Kidney (tissue), 14 donors: ENCODE data around the gene NPEPL1. TPM values are rescaled to one million over a fixed set of nuclear protein-coding genes. Genes with fewer than 3 reads are reported as not detected.
A peak's percentile ranks its signal among the peaks of the same experiment; 100 is the strongest.

Experiments
- DNase-seq, 5 donors: peaks; one replicate each; pipeline ENCODE4 v3.0.0-alpha.2; 2013 to 2020
- FAIRE-seq: peaks from 2 replicates; lab custom pipeline; 2012; peaks lifted over from hg19 to GRCh38; lab: Jason Lieb, UNC
- H3K27ac ChIP-seq, 2 donors: one replicate each; pipeline ENCODE4 v1.7.0; 2013; ENCODE audit warnings: low read depth in 2 of 2, low read length in 2 of 2, inconsistent platforms in 1 of 2
- H3K27me3 ChIP-seq: one replicate; pipeline ENCODE4 v1.7.1; 2013; ENCODE audit warnings: low read length, inconsistent platforms; ENCODE audit not compliant: control insufficient read depth, insufficient read depth
- H3K36me3 ChIP-seq, 3 donors: one replicate each; pipeline versions ENCODE4 v1.7.0 to v1.7.1; 2013; ENCODE audit warnings: low read length in 3 of 3, control low read depth in 1 of 3, inconsistent platforms in 1 of 3; ENCODE audit not compliant: insufficient read depth in 3 of 3, control insufficient read depth in 2 of 3
- H3K4me1 ChIP-seq, 3 donors: one replicate each; pipeline versions ENCODE4 v1.7.0 to v1.7.1; 2013; ENCODE audit warnings: low read length in 3 of 3, inconsistent platforms in 1 of 3, low read depth in 1 of 3; ENCODE audit not compliant: control insufficient read depth in 2 of 3, insufficient read depth in 2 of 3
- H3K4me3 ChIP-seq, 3 donors: one replicate each; pipeline versions ENCODE4 v1.7.0 to v1.8.1; 2013; ENCODE audit warnings: low read length in 3 of 3, control low read depth in 1 of 3, inconsistent platforms in 1 of 3
- H3K9ac ChIP-seq, 3 donors: one replicate each; pipeline versions ENCODE4 v1.7.0 to v1.7.1; 2013; ENCODE audit warnings: low read length in 3 of 3, control low read depth in 1 of 3, inconsistent platforms in 1 of 3
- H3K9me3 ChIP-seq, 3 donors: one replicate each; pipeline versions ENCODE4 v1.7.0 to v1.7.1; 2013; ENCODE audit warnings: low read length in 3 of 3, control low read depth in 1 of 3, inconsistent platforms in 1 of 3; ENCODE audit not compliant: control insufficient read depth in 2 of 3, insufficient read depth in 1 of 3
- CTCF ChIP-seq: IDR thresholded peaks from 3 replicates; pipeline ENCODE4 v1.5.1; 2012; ENCODE audit warnings: mild to moderate bottlenecking, moderate library complexity, borderline replicate concordance; ENCODE audit not compliant: insufficient read depth; ENCODE audit errors: extremely low read depth
- intact Hi-C: fragments of 100-400 bp; cut with DNase I; formaldehyde crosslinking; loops from one replicate; pipeline ENCODE4 v1.11.1; 2022
- polyA plus RNA-seq: library from polyadenylated mRNA; stranded (reverse); fragments of 350-450 nt; fragmentation: Illumina TruSeq; extraction: RNeasy Lipid Tissue Mini Kit (QIAGEN cat#74804); gene quantifications from one replicate; pipeline ENCODE4 v1.2.3, GENCODE V29; 2014; ENCODE audit warnings: low read depth, low replicate concordance; ENCODE audit not compliant: insufficient read depth
- total RNA-seq: library from RNA; stranded (reverse); fragmentation: NEBNext Ultra II Directional; extraction: Animal tissue kit (Norgen Biotek cat#: 25700); gene quantifications from one replicate; pipeline ENCODE4 v1.2.1, GENCODE V29; 2021
- donor health status: control.
- donor health status: control.
- donor health status: control.
- donor health status: control.
- donor health status: control.
- donor health status: DM: yes; HTN: yes; CAD: no.
- donor health status: Normal renal cell carcinoma (clear cell type).

The NPEPL1 gene
- total and polyA plus RNA-seq, 2 donors from 2014 or later = 39.7 to 60.2 TPM

- Histone ChIP-seq H3K4me3 (no peak overlapping the region), H3K27me3 (no peaks in the 10 kb centered on the region), H3K36me3 (peaks cover 5 to 38% (median 9%) of the 10 kb centered on the region in 3 donors), H3K27ac (no peak overlapping the region), H3K4me1 (no peaks in the 10 kb centered on the region), H3K9me3 (no peaks in the 10 kb centered on the region), H3K9ac (no peak overlapping the region)
- TF ChIP-seq CTCF = no peak
- DNase-seq (peak in 1 of 5 donors; percentile 2), FAIRE-seq (no peak)
- intact Hi-C loops = no loop called here
Observed at GRCh38 chr20:58703765-58704371, 11.3 kb downstream of the NPEPL1 start.

GRCh38 chr20:58705208-58705926 lies 12.8 kb downstream of the NPEPL1 start:
- FAIRE-seq (no peak), DNase-seq (peak in 1 of 5 donors; percentile 19)
- H3K9me3 ChIP-seq = no peaks in the 10 kb centered on the region
- intact Hi-C loops = no loop called here
- H3K4me3 ChIP-seq = no peak overlapping the region
- no peak for TF ChIP-seq CTCF
- H3K36me3 ChIP-seq = peaks cover 5 to 30% (median 9%) of the 10 kb centered on the region in 3 donors
- H3K4me1 ChIP-seq = no peaks in the 10 kb centered on the region
- no peak overlapping the region for H3K9ac ChIP-seq
- no peak overlapping the region for H3K27ac ChIP-seq
- H3K27me3 ChIP-seq = no peaks in the 10 kb centered on the region

GRCh38 chr20:58706150-58706892 lies 13.7 kb downstream of the NPEPL1 start:
- DNase-seq (peak in 2 of 5 donors; percentile 24 to 41), FAIRE-seq (no peak)
- intact Hi-C loops = no loop called here

More at GRCh38 chr20:58706150-58706892, 13.7 kb downstream of the NPEPL1 start:
- Histone ChIP-seq H3K9ac (no peak overlapping the region), H3K4me1 (no peaks in the 10 kb centered on the region), H3K4me3 (no peak overlapping the region), H3K27ac (no peak overlapping the region), H3K27me3 (no peaks in the 10 kb centered on the region), H3K36me3 (peaks cover 5 to 26% (median 9%) of the 10 kb centered on the region in 3 donors), H3K9me3 (no peaks in the 10 kb centered on the region)
- no peak for TF ChIP-seq CTCF
